HG03135 (cell line): ENCODE measurements around the gene RABGAP1L.
"Not testable (repeated sequence)": the region's sequence is repeated elsewhere in the genome, so short reads cannot be mapped to it uniquely, and the experiment has no call there.

ENCODE experiments used
- ATAC-seq: cut with Tn5 transposase; IDR thresholded peaks from one replicate; pipeline ENCODE4 v1.9.1; 2021; ENCODE audit warnings: mild to moderate bottlenecking, moderate library complexity; ENCODE audit not compliant: unreplicated experiment

Gene RABGAP1L

GRCh38 chr1:174426153-174426552 is 266.8 kb downstream of the RABGAP1L start:
- no peak for ATAC-seq

DNA sequence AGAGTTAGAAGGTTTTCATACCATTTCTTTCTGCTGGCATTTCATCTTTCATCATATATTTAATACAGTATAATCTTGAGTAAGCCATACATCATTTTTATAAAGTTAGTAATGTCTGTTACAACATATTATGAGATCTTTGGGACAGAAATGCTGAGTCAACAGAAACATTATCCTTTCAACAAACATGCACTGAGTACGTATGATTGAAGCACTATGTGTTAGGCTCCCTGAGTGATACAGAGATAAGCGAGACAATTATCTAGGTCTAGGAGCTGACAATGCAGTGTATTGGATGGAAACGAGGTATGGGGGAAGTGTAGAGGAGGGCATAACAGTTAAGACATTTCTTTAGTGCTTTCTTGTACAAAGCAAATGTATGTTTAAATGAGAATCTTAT is 268.7 kb downstream of the RABGAP1L start:
- no peak for ATAC-seq

GRCh38 chr1:174428739-174429138 is 269.4 kb downstream of the RABGAP1L start:
- no peak for ATAC-seq

GRCh38 chr1:174433451-174433850 is 274.1 kb downstream of the RABGAP1L start:
- ATAC-seq: no peak

- ATAC-seq: no peak
These were observed 286.0 kb downstream of the RABGAP1L start for GRCh38 chr1:174445351-174445750.

DNA sequence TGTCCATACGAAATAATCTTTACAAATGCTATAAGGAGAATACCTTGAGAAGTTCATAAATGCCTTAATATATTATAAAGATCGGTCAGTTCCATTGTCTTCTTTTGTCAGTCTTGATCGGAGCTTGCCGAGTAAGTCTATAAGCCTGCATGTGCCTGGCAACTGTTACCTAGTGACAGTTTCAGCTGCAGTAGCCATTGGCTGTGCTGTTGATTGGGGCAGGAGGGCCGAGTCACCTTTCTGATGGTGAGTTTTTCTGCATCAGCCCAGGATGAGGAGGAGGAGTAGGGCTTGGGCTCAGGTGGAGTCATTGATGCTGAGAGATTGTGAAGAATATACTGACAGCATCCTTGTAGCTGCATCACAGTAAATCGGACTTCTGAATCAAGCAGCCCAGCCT is 286.5 kb downstream of the RABGAP1L start:
- no peak for ATAC-seq

- ATAC-seq: no peak
These were observed 288.7 kb downstream of the RABGAP1L start, which contains the start of gene GPR52 for GRCh38 chr1:174447866-174448530. Gene GPR52 (plus strand): TSS chr1:174447964. CDS start chr1:174448112, 148 bp downstream.

DNA sequence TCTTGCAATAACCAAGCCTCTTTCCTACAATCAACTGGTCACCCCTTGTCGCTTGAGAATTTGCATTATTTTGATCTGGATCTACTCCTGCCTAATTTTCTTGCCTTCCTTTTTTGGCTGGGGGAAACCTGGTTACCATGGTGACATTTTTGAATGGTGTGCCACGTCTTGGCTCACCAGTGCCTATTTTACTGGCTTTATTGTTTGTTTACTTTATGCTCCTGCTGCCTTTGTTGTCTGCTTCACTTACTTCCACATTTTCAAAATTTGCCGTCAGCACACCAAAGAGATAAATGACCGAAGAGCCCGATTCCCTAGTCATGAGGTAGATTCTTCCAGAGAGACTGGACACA is 289.2 kb downstream of the RABGAP1L start:
- no peak for ATAC-seq

DNA sequence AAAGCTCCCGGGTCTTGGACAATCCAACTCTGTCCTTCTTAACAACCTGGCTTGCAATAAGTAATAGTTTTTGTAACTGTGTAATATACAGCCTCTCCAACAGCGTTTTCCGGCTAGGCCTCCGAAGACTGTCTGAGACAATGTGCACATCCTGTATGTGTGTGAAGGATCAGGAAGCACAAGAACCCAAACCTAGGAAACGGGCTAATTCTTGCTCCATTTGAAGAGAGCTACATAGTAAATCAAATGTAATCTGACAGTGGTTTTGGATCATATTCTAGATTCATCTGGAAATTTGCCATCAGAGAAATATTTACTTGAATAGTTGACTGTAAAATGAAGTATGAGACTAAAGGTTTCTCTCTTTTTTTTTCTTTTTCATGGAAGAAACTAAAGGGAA is 289.7 kb downstream of the RABGAP1L start:
- ATAC-seq: no peak

DNA sequence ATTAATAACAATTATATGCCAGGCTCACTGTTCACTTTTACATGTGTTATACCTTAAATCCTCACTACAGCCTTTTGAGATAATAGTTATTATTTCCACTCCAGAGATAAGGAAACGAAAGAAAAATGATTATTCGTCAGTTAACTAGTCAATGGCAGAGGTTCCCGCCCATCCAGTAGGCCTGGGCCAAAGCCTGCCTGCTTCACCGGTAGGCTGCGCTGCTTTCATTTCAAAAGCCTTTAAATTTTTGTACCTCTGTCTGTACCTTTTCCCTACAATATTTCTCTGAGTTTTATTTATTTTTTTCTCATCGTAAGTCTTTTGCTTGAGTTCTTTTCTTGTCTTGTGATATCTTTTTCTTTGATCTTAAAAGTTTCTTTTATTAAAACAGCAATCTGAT is 292.1 kb downstream of the RABGAP1L start:
- ATAC-seq: no peak

GRCh38 chr1:174465855-174466254 is 306.5 kb downstream of the RABGAP1L start:
- ATAC-seq: no peak

DNA sequence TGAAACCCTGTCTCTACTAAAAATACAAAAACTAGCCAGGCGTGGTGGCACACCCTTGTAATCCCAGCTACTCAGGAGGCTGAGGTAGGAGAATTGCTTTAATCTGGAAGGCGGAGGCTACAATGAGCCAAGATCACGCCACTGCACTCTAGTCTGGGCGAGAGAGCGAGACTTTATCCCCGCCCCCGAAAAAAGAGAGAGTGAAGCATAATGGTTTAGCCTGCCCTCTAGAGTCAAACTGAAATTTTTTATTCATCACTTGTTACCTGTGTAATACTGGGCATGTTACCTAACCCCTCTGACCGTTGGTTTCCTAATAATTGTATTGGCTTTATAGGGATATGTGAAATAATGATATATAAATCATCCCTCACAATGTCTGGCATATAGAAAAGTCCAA is 307.3 kb downstream of the RABGAP1L start:
- ATAC-seq: no peak

DNA sequence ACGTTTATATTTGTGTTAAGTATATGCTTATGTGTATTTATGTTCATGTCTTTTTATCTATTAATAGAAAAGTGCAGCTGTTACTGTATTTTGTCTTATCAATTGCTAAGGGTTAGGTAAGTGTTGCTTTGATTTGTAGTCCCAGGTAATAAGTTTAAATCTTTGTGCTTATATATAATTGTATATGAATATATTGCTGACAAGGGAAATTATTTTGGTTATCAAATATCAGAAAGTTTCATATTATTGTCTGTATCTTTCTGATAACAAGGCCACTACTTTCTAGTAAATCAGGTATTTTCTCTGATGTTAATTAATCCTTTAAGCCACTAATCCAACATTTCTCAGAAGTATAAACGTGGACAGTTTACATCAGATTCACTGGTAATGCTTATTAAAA is 309.7 kb downstream of the RABGAP1L start:
- no peak for ATAC-seq

DNA sequence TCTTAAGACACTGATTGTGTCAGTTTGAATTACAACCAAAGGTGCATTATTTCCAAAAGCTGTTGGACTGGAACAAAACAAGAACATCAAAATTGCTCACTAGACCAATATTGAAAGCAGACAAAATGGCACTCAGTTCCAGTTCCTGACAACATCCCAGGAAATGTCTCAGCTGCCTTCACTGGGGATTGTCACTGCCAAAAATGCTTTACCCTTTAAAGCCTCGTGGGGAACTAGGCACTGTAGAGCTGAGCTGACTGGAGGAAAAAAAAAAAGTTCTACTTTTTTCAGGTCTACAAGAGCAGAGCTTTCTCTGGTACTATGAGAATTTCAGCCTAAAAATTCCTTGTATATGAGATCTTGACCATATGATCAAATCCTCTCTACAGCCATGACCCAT is 310.4 kb downstream of the RABGAP1L start:
- ATAC-seq: no peak

- ATAC-seq: no peak
These were observed 320.0 kb downstream of the RABGAP1L start for GRCh38 chr1:174479281-174479680.

GRCh38 chr1:174480324-174480723 is 321.0 kb downstream of the RABGAP1L start:
- no peak for ATAC-seq

- ATAC-seq: no peak
These were observed 332.3 kb downstream of the RABGAP1L start for GRCh38 chr1:174491606-174492005.

DNA sequence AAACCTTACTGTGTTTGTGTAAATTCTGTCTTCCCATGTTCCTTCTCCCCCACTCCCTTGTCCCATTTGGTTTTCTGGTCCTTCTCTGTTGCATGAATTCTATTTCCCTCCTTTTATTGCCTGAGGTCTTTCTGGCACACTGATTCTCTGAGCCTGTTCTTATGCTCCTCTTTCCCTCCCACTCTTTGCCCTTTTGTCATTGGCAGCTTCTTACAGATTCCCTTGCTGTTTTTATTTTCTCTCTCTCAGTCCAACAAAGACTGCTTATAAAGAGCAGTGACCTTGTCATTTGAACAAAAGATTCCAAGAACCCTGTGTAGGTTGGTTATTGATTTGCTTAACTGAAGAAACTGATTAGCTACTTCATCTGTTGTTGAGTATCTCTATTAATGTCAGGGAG is 338.2 kb downstream of the RABGAP1L start:
- no peak for ATAC-seq

- not testable (repeated sequence) for ATAC-seq
These were observed 357.4 kb downstream of the RABGAP1L start for GRCh38 chr1:174516755-174517154.

DNA sequence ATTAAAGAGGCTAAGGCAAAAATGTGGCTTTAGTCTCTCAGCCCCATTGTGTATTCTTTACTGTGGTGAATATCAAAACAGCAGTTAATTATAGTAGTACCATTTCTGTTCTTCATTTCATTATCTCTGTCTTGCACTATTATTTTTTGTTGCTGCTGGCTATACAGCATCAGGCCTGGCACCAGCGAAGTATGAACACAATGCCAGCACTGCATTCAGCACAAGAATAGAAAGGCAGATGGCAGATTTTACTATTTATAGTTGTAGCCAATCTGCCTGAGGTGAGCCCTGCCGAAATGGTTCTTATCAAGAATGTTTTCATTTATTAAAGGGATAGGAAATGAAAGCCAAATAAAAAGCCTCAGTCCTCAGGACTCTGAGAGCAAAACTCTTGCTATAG is 360.5 kb downstream of the RABGAP1L start:
- ATAC-seq: no peak

DNA sequence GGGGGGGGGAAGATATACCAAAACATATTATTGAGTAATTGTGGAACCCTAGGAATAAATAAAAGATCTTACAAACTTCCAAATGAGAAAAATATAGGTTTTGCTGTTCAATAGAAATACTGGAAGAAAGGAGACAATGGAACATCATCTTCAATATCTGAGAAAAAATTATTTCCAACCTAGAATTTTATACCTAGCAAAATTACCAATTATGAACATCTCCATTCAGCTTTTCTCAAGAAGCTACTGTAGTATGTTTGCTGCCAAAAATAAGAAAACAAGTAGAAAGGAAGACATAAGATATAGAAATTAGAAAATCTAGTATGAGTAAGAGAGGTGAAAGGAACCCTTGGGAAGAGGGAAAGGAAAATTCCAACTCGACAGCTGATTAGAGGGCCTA is 372.4 kb downstream of the RABGAP1L start:
- ATAC-seq: no peak

- ATAC-seq: no peak
These were observed 375.5 kb downstream of the RABGAP1L start for GRCh38 chr1:174534789-174535188.

DNA sequence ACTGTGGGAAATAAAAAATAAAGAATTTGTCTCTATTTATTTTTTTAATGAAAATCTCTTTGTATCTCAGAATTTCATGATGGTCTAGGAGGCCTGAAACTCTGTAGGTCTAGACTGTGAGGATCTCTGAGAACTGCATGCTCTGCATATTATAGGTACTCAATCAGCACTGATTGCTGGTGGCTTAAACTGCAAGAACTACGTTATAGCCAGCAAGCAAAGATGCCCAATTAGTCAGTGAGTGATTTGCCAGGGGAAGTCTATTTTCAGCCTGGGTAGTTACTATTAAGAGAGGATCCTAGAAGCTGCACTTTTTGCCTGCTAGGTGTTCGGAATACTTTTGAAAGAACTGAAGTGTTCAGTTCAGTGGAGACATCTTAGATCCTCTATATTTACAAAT is 375.9 kb downstream of the RABGAP1L start:
- ATAC-seq: no peak
